H1 (cell line): Measurements from ENCODE around the gene GRIK1. TPM values are rescaled to one million over a fixed set of nuclear protein-coding genes. Genes with fewer than 3 reads are reported as not detected.

Experiments used
- CTCF ChIA-PET: fragments of 300-600 bp; sonication (Branson Sonifier 250); formaldehyde crosslinking; loops from one replicate; lab custom pipeline; 2021; ENCODE audit not compliant: partially characterized antibody; lab: Charles Lee
- POLR2A ChIA-PET: fragments of 300-600 bp; sonication (Branson Sonifier 250); formaldehyde crosslinking; loops from one replicate; lab custom pipeline; 2021; ENCODE audit warnings: inconsistent platforms; ENCODE audit not compliant: partially characterized antibody; lab: Charles Lee
- DNase-seq, 2 experiments: peaks; one replicate each; pipeline versions ENCODE4 v3.0.0 to v3.0.0-alpha.2; 2010 to 2022; ENCODE audit warnings: low spot score in 2 of 2, low read depth in 1 of 2, mixed read lengths in 1 of 2
- FAIRE-seq: peaks from 2 replicates; lab custom pipeline; 2011; peaks lifted over from hg19 to GRCh38; lab: Jason Lieb, UNC
- H2AFZ ChIP-seq: 2 replicates; pipeline ENCODE4 v1.8.1; 2012; ENCODE audit warnings: low read length, inconsistent platforms
- H2AK5ac ChIP-seq: 2 replicates; pipeline ENCODE4 v1.6.1; 2013; ENCODE audit warnings: low read depth, low read length
- H2BK120ac ChIP-seq: replicated peaks from 2 replicates; pipeline ENCODE3; 2013; ENCODE audit warnings: low read depth, low read length, inconsistent platforms
- H2BK12ac ChIP-seq: 2 replicates; pipeline ENCODE4 v1.6.1; 2013; ENCODE audit warnings: low read depth, low read length
- H2BK15ac ChIP-seq: 2 replicates; pipeline ENCODE4 v1.6.1; 2013; ENCODE audit warnings: low read length
- H2BK20ac ChIP-seq: 2 replicates; pipeline ENCODE4 v1.6.1; 2013; ENCODE audit warnings: low read length
- H2BK5ac ChIP-seq: 2 replicates; pipeline ENCODE4 v1.6.1; 2013; ENCODE audit warnings: low read depth, low read length
- H3K14ac ChIP-seq: 2 replicates; pipeline ENCODE4 v1.6.1; 2013; ENCODE audit warnings: inconsistent platforms; ENCODE audit not compliant: insufficient read length
- H3K18ac ChIP-seq: 2 replicates; pipeline ENCODE4 v1.6.1; 2013; ENCODE audit warnings: low read length; ENCODE audit errors: extremely low read depth
- H3K23ac ChIP-seq: 2 replicates; pipeline ENCODE4 v1.6.1; 2013; ENCODE audit warnings: inconsistent platforms; ENCODE audit not compliant: insufficient read length
- H3K23me2 ChIP-seq: 2 replicates; pipeline ENCODE4 v1.6.1; 2013; ENCODE audit warnings: low read depth, low read length
- H3K27ac ChIP-seq: 2 replicates; pipeline ENCODE4 v1.6.1; 2011; ENCODE audit warnings: low read depth, low read length, inconsistent platforms
- H3K27me3 ChIP-seq, 4 experiments: replicated peaks in 1 of 4; 1 replicate in 1 of 4; 2 replicates in 3 of 4; pipeline versions ENCODE4 v1.6.1 to v1.8.1; 2011 to 2013; ENCODE audit warnings: low read length in 3 of 4, mild to moderate bottlenecking in 3 of 4, inconsistent platforms in 2 of 4, mixed read lengths in 2 of 4, moderate library complexity in 1 of 4; ENCODE audit not compliant: control insufficient read depth in 3 of 4, insufficient read depth in 3 of 4; ENCODE audit errors: extremely low read depth in 1 of 4
- H3K36me3 ChIP-seq, 4 experiments: 2 replicates each; pipeline versions ENCODE4 v1.6.1 to v1.8.1; 2011 to 2013; ENCODE audit warnings: mild to moderate bottlenecking in 4 of 4, low read length in 3 of 4, moderate library complexity in 2 of 4, control low read depth in 1 of 4, inconsistent platforms in 1 of 4; ENCODE audit not compliant: insufficient read depth in 4 of 4, control insufficient read depth in 2 of 4
- H3K4ac ChIP-seq: replicated peaks from 2 replicates; pipeline ENCODE3; 2013; ENCODE audit warnings: low read length, low read depth, mixed read lengths, inconsistent platforms; ENCODE audit not compliant: insufficient read length
- H3K4me1 ChIP-seq, 4 experiments: replicated peaks in 1 of 4; 1 replicate in 1 of 4; 2 replicates in 3 of 4; pipeline versions ENCODE4 v1.6.1 to v1.8.1; 2011 to 2013; ENCODE audit warnings: low read length in 3 of 4, inconsistent platforms in 2 of 4, mixed read lengths in 1 of 4; ENCODE audit not compliant: insufficient read depth in 4 of 4, control insufficient read depth in 3 of 4
- H3K4me2 ChIP-seq, 2 experiments: 2 replicates each; pipeline versions ENCODE4 v1.6.1 to v1.8.1; 2011 to 2013; ENCODE audit warnings: low read depth in 2 of 2, low read length in 2 of 2, control low read depth in 1 of 2, inconsistent platforms in 1 of 2, mild to moderate bottlenecking in 1 of 2; ENCODE audit not compliant: insufficient read depth in 1 of 2
- H3K4me3 ChIP-seq, 4 experiments: fragments of 200-600, 300-600 bp in 1 of 4; sonication (generic), shearing (Covaris generic), sonication (Bioruptor Twin) in 1 of 4; 2 replicates each; pipeline versions ENCODE4 v1.5.1 to v1.8.1; 2011 to 2016; ENCODE audit warnings: low read length in 4 of 4, low read depth in 3 of 4, control low read depth in 2 of 4, inconsistent platforms in 2 of 4, mild to moderate bottlenecking in 2 of 4, mixed read lengths in 1 of 4, moderate library complexity in 1 of 4; ENCODE audit not compliant: insufficient read depth in 2 of 4; ENCODE audit errors: extremely low read depth in 1 of 4
- H3K56ac ChIP-seq: replicated peaks from 2 replicates; pipeline ENCODE3; 2013; ENCODE audit warnings: low read depth, mild to moderate bottlenecking, mixed read lengths, low read length, inconsistent platforms; ENCODE audit not compliant: insufficient read length
- H3K79me1 ChIP-seq: 2 replicates; pipeline ENCODE4 v1.6.1; 2013; ENCODE audit warnings: low read depth, low read length, control low read depth
- H3K79me2 ChIP-seq, 2 experiments: 2 replicates each; pipeline versions ENCODE4 v1.6.1 to v1.8.1; 2012 to 2013; ENCODE audit warnings: low read length in 2 of 2, mild to moderate bottlenecking in 2 of 2, inconsistent platforms in 1 of 2; ENCODE audit not compliant: insufficient read depth in 2 of 2, control insufficient read depth in 1 of 2
- H3K9ac ChIP-seq, 4 experiments: replicated peaks in 1 of 4; 1 replicate in 1 of 4; 2 replicates in 3 of 4; pipeline versions ENCODE4 v1.6.1 to v1.8.1; 2011 to 2013; ENCODE audit warnings: low read depth in 3 of 4, low read length in 3 of 4, control low read depth in 2 of 4, mild to moderate bottlenecking in 2 of 4, moderate library complexity in 2 of 4, inconsistent platforms in 1 of 4; ENCODE audit errors: extremely low read depth in 1 of 4
- H3K9me3 ChIP-seq, 2 experiments: 2 replicates each; pipeline versions ENCODE4 v1.6.1 to v1.8.1; 2012 to 2013; ENCODE audit warnings: mild to moderate bottlenecking in 2 of 2, moderate library complexity in 2 of 2, control low read depth in 1 of 2, inconsistent platforms in 1 of 2, low read depth in 1 of 2, low read length in 1 of 2, mixed read lengths in 1 of 2; ENCODE audit not compliant: insufficient read depth in 2 of 2
- H4K20me1 ChIP-seq, 2 experiments: replicated peaks in 1 of 2; 2 replicates each; pipeline versions ENCODE3 to v1.8.1; 2011 to 2013; ENCODE audit warnings: inconsistent platforms in 2 of 2, low read length in 2 of 2, mild to moderate bottlenecking in 1 of 2; ENCODE audit not compliant: insufficient read depth in 2 of 2, control insufficient read depth in 1 of 2
- H4K5ac ChIP-seq: 2 replicates; pipeline ENCODE4 v1.6.1; 2013; ENCODE audit warnings: low read length, low read depth, mixed read lengths, inconsistent platforms; ENCODE audit not compliant: insufficient read length
- H4K8ac ChIP-seq: 2 replicates; pipeline ENCODE4 v1.8.0; 2013; ENCODE audit warnings: mild to moderate bottlenecking, moderate library complexity, low read length, inconsistent platforms; ENCODE audit not compliant: insufficient read depth; ENCODE audit errors: extremely low read depth
- H4K91ac ChIP-seq: replicated peaks from 2 replicates; pipeline ENCODE3; 2013; ENCODE audit warnings: low read length, mixed read lengths, inconsistent platforms; ENCODE audit not compliant: insufficient read length
- CTBP2 ChIP-seq: IDR thresholded peaks from 2 replicates; pipeline ENCODE4 v1.7.0; 2011; ENCODE audit warnings: borderline replicate concordance, mild to moderate bottlenecking, moderate library complexity, mixed read lengths, low read length; ENCODE audit not compliant: insufficient read depth, insufficient read length
- RNF2 ChIP-seq: fragments of 200-900, 300-1000 bp; sonication (generic); IDR thresholded peaks from 2 replicates; pipeline ENCODE4 v1.7.1; 2016; ENCODE audit warnings: borderline replicate concordance, low read depth, mild to moderate bottlenecking, antibody characterized with exemption, low read length; ENCODE audit not compliant: poor library complexity, severe bottlenecking; ENCODE audit errors: missing control alignments
- WGBS, 2 experiments: shearing (Covaris generic) in 1 of 2; methylation state at CpG; one replicate each; pipeline versions ENCODE4 v1.1.6 to v1.1.7; 2013 to 2015; ENCODE audit warnings: low lambda C conversion rate in 2 of 2, mixed read lengths in 2 of 2, inconsistent platforms in 1 of 2, low coverage in 1 of 2, missing lambda C conversion rate in 1 of 2; ENCODE audit not compliant: insufficient replicate concordance in 2 of 2, insufficient coverage in 1 of 2, insufficient read length in 1 of 2; ENCODE audit errors: extremely low coverage in 1 of 2, missing lambda C conversion rate in 1 of 2; 5-methylcytosine and 5-hydroxymethylcytosine counted together
- polyA plus RNA-seq, 7 experiments: library from polyadenylated mRNA; depleted of rRNA in 3 of 7; stranded (reverse) in 5 of 7; unstranded in 2 of 7; fragments of >200 nt in 5 of 7; fragments of 200-250 nt in 2 of 7; gene quantifications; 1 replicate in 5 of 7; 2 replicates in 1 of 7; 4 replicates in 1 of 7; pipeline versions ENCODE4 v1.2.1 to v1.2.3, GENCODE V29; 2011 to 2013; ENCODE audit warnings: missing spikeins in 2 of 7, mixed read lengths in 2 of 7
- total RNA-seq: library from RNA; stranded (reverse); fragmentation: NEBNext Ultra II Directional; extraction: Animal tissue kit (Norgen Biotek cat#: 25700); gene quantifications from 2 replicates; pipeline ENCODE4 v1.2.1, GENCODE V29; 2021

GRIK1 gene
- total and polyA plus RNA-seq, 2 of the 8 experiments (the other 6 are each of a cell fraction or from before 2014, with no cell fraction given): 0.11 to 0.32 TPM

DNA sequence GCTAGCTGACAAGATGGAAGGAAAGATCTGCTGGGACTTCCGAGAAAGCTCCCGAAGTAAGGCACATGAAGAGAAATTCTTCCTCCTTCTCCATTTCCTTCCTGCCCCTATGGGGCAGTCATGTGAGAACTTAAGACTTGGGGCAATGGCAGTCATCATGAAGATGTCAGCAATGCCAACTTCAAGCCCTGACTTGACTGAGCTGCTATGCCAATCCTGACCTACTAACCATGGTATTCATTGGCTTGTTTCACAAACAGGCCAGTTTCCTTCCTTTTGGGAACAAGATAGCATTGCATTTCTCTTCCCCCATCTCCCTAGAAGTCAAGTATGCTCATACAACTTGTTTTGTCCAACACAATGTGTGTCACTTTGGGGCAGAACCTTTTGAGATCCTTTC is 25.5 kb downstream of the GRIK1 start:
- Histone ChIP-seq H2BK15ac (no peak overlapping the region), H3K79me1 (no peaks in the 10 kb centered on the region), H2AFZ (no peak overlapping the region), H3K4me3 (no peak overlapping the region), H2BK12ac (no peak overlapping the region), H4K5ac (no peak overlapping the region), H3K27ac (no peak overlapping the region), H3K36me3 (no peaks in the 10 kb centered on the region), H2BK20ac (no peak overlapping the region), H4K91ac (no peak overlapping the region), H3K9me3 (peaks cover 5 to 6% of the 10 kb centered on the region in 2 experiments; a peak in 2 of 4 replicates), H3K9ac (no peak overlapping the region), H3K4me1 (peaks cover 0 to 6% (median under 1%) of the 10 kb centered on the region in 4 experiments; a peak in 1 of 7 replicates), H3K79me2 (no peaks in the 10 kb centered on the region), H3K27me3 (no peaks in the 10 kb centered on the region), H4K8ac (no peak overlapping the region), H3K23ac (no peak overlapping the region), H3K4ac (no peak overlapping the region), H3K4me2 (no peak overlapping the region), H3K56ac (no peak overlapping the region), H3K18ac (no peak overlapping the region), H4K20me1 (no peaks in the 10 kb centered on the region), H3K23me2 (no peaks in the 10 kb centered on the region), H3K14ac (no peak overlapping the region), H2AK5ac (no peak overlapping the region), H2BK120ac (no peak overlapping the region), H2BK5ac (no peak overlapping the region)
- ChIA-PET CTCF (interaction anchor here (0.6 kb wide), 1 partner anchor 32 kb away, joined by 4 read pairs; no protein-coding TSS in a partner anchor), POLR2A (no interaction called here)
- WGBS, 2 experiments: 84% methylated on average over 2 of the region's 2 CpGs; no CpG with 5 or more reads in 1 of the 2 experiments
- FAIRE-seq (no peak), DNase-seq (no peak)
- no peak for TF ChIP-seq CTBP2
- no peak for TF ChIP-seq RNF2
